ENCODE measurements around the gene RAB34.

DNA sequence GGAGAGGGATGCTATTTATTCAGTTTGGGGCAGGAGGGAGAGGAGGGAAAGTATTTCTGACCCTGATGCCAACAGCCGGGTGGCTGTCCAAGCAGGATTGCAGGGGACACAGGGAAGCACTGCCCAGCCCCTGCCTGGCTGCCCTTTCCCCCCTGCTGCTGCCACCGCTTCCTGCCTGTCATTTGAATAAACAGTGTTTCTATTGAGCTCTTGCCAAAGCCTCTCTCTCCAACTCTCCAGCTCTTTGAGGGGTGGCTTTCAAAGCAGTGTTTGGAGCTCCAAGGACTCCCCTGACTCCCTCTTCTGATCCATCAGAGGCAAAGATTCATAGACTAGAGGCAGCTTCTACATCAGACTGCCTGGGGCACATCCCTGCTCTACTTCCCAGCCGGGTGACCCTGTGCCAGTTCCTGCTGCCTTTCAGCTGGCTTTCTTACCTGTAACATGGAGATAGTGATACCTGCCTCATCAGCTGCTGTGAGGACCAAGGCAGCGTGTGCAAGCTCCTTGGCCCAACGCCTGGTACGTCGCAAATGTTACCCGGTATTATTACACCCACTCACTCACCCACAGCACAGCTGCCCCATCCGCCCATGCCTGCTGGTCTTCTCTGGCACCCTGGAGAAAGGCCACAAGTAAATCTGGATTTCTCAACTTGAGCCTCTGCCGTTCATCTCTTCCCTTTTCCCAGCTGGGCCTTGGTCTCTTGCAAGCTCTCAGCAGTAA is 15.5 kb downstream of the RAB34 start:
- TF ChIP-seq EP300 (IDR thresholded peaks at IDR 0.05) (no peak), POLR2A (IDR thresholded peaks at IDR 0.05) (no peak), POLR2AphosphoS5 (IDR thresholded peaks at IDR 0.05) (no peak)
- TF ChIP-seq, protein P1, sequence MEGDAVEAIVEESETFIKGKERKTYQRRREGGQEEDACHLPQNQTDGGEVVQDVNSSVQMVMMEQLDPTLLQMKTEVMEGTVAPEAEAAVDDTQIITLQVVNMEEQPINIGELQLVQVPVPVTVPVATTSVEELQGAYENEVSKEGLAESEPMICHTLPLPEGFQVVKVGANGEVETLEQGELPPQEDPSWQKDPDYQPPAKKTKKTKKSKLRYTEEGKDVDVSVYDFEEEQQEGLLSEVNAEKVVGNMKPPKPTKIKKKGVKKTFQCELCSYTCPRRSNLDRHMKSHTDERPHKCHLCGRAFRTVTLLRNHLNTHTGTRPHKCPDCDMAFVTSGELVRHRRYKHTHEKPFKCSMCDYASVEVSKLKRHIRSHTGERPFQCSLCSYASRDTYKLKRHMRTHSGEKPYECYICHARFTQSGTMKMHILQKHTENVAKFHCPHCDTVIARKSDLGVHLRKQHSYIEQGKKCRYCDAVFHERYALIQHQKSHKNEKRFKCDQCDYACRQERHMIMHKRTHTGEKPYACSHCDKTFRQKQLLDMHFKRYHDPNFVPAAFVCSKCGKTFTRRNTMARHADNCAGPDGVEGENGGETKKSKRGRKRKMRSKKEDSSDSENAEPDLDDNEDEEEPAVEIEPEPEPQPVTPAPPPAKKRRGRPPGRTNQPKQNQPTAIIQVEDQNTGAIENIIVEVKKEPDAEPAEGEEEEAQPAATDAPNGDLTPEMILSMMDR (IDR thresholded peaks at IDR 0.05), result no peak

All from gastroesophageal sphincter (tissue), 3 donors.